Measurements from ENCODE around the gene CADPS.

DNA sequence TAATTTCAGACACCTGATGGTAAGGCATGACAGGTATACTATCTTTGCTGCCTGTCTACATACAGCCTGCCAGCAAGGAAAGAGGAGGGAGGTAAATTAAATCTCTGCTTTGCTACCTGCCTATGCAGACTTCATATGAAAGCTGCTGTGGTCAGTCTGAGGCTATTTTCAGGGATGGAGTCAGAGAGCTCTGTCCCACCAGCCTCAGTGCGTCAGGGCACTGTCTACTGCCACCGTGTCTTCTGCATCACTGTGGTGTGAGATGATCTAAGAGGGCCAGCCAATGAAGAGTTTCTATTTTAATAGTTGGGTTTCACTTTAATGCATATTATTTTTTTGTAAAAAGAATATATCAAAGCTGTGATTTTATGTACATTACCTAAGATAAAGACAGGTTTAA is 125.6 kb downstream of the CADPS start:
- TF ChIP-seq POLR2AphosphoS5 (IDR thresholded peaks at IDR 0.05) (no peak), POLR2A (IDR thresholded peaks at IDR 0.05) (no peak)
- TF ChIP-seq, protein P1, sequence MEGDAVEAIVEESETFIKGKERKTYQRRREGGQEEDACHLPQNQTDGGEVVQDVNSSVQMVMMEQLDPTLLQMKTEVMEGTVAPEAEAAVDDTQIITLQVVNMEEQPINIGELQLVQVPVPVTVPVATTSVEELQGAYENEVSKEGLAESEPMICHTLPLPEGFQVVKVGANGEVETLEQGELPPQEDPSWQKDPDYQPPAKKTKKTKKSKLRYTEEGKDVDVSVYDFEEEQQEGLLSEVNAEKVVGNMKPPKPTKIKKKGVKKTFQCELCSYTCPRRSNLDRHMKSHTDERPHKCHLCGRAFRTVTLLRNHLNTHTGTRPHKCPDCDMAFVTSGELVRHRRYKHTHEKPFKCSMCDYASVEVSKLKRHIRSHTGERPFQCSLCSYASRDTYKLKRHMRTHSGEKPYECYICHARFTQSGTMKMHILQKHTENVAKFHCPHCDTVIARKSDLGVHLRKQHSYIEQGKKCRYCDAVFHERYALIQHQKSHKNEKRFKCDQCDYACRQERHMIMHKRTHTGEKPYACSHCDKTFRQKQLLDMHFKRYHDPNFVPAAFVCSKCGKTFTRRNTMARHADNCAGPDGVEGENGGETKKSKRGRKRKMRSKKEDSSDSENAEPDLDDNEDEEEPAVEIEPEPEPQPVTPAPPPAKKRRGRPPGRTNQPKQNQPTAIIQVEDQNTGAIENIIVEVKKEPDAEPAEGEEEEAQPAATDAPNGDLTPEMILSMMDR (IDR thresholded peaks at IDR 0.05) = no peak

Data from sigmoid colon (tissue), 4 donors.